IPS-20b (cell line): ENCODE results near the gene IGSF8.

Source experiments
- H3K27ac ChIP-seq: one replicate; pipeline ENCODE4 v1.5.1; 2013; ENCODE audit warnings: low read length
- H3K27me3 ChIP-seq: 2 replicates; pipeline ENCODE4 v1.6.1; 2013; ENCODE audit warnings: mild to moderate bottlenecking, low read length, inconsistent platforms; ENCODE audit not compliant: insufficient read depth
- H3K36me3 ChIP-seq: 2 replicates; pipeline ENCODE4 v1.6.1; 2013; ENCODE audit warnings: low read depth, mild to moderate bottlenecking, inconsistent platforms, low read length, moderate library complexity; ENCODE audit not compliant: insufficient read depth
- H3K4me1 ChIP-seq: 2 replicates; pipeline ENCODE4 v1.6.1; 2013; ENCODE audit warnings: mild to moderate bottlenecking, control low read depth, inconsistent platforms, low read length, moderate library complexity; ENCODE audit not compliant: insufficient read depth
- H3K4me3 ChIP-seq: 2 replicates; pipeline ENCODE4 v1.5.1; 2013; ENCODE audit warnings: mild to moderate bottlenecking, low read length, inconsistent platforms
- H3K9ac ChIP-seq: 2 replicates; pipeline ENCODE4 v1.6.1; 2013; ENCODE audit warnings: low read depth, mild to moderate bottlenecking, inconsistent platforms, low read length, moderate library complexity
- H3K9me3 ChIP-seq: 2 replicates; pipeline ENCODE4 v1.6.1; 2013; ENCODE audit warnings: mild to moderate bottlenecking, low read depth, low read length, inconsistent platforms; ENCODE audit not compliant: insufficient read depth

IGSF8 gene

GRCh38 chr1:160082487-160082886 lies 15.9 kb downstream of the IGSF8 start:
- H3K9me3 ChIP-seq: no peaks in the 10 kb centered on the region
- H3K4me3 ChIP-seq: no peak overlapping the region
- no peak overlapping the region for H3K9ac ChIP-seq
- H3K27ac ChIP-seq: no peak overlapping the region
- H3K27me3 ChIP-seq: peaks cover 67% of the 10 kb centered on the region
- no peaks in the 10 kb centered on the region; the same call in 1 of the 2 replicates for H3K4me1 ChIP-seq
- no peaks in the 10 kb centered on the region for H3K36me3 ChIP-seq

- Histone ChIP-seq H3K36me3 (no peaks in the 10 kb centered on the region), H3K4me1 (no peaks in the 10 kb centered on the region; the same call in 1 of the 2 replicates), H3K9ac (no peak within 1 kb of the TSS), H3K9me3 (no peaks in the 10 kb centered on the region), H3K27me3 (peaks cover 73% of the 10 kb centered on the region), H3K27ac (no peak within 1 kb of the TSS), H3K4me3 (no peak within 1 kb of the TSS)
These were observed 17.0 kb downstream of the IGSF8 start, which contains the start of gene KCNJ9 for GRCh38 chr1:160081261-160081936. TSS of gene KCNJ9 (plus strand) at chr1:160081538. CDS start at chr1:160084031, 2,493 bp downstream.

GRCh38 chr1:160080381-160081100 lies 17.9 kb downstream of the IGSF8 start:
- Histone ChIP-seq H3K4me1 (no peaks in the 10 kb centered on the region), H3K27ac (no peak overlapping the region), H3K9ac (no peak overlapping the region), H3K9me3 (no peaks in the 10 kb centered on the region), H3K27me3 (peaks cover 78% of the 10 kb centered on the region), H3K4me3 (no peak overlapping the region), H3K36me3 (no peaks in the 10 kb centered on the region)

GRCh38 chr1:160079448-160079847 lies 19.0 kb downstream of the IGSF8 start:
- Histone ChIP-seq H3K36me3 (no peaks in the 10 kb centered on the region), H3K27me3 (peaks cover 72% of the 10 kb centered on the region), H3K4me3 (no peak overlapping the region)

GRCh38 chr1:160078512-160079195 lies 19.8 kb downstream of the IGSF8 start:
- Histone ChIP-seq H3K9ac (no peak overlapping the region), H3K27ac (no peak overlapping the region), H3K36me3 (no peaks in the 10 kb centered on the region), H3K4me1 (no peaks in the 10 kb centered on the region), H3K4me3 (no peak overlapping the region), H3K27me3 (peaks cover 64% of the 10 kb centered on the region), H3K9me3 (no peaks in the 10 kb centered on the region)

More at GRCh38 chr1:160079448-160079847, 19.0 kb downstream of the IGSF8 start:
- H3K27ac ChIP-seq: no peak overlapping the region
- H3K4me1 ChIP-seq: no peaks in the 10 kb centered on the region
- no peaks in the 10 kb centered on the region for H3K9me3 ChIP-seq
- H3K9ac ChIP-seq: no peak overlapping the region

GRCh38 chr1:160077486-160077885 lies 20.9 kb downstream of the IGSF8 start:
- Histone ChIP-seq H3K36me3 (no peaks in the 10 kb centered on the region), H3K9ac (no peak overlapping the region), H3K4me1 (no peaks in the 10 kb centered on the region), H3K9me3 (no peaks in the 10 kb centered on the region), H3K27me3 (peaks cover 58% of the 10 kb centered on the region), H3K27ac (no peak overlapping the region), H3K4me3 (no peak overlapping the region)

- H3K27ac ChIP-seq: no peak overlapping the region
- H3K27me3 ChIP-seq: peaks cover 57% of the 10 kb centered on the region
- H3K9me3 ChIP-seq: no peaks in the 10 kb centered on the region
- H3K36me3 ChIP-seq: no peaks in the 10 kb centered on the region
- H3K4me3 ChIP-seq: no peak overlapping the region
- no peak overlapping the region for H3K9ac ChIP-seq
- H3K4me1 ChIP-seq: no peaks in the 10 kb centered on the region
These were observed 22.1 kb downstream of the IGSF8 start for GRCh38 chr1:160076295-160076694.

- Histone ChIP-seq H3K9me3 (no peaks in the 10 kb centered on the region), H3K4me3 (no peak overlapping the region), H3K36me3 (no peaks in the 10 kb centered on the region), H3K27ac (no peak overlapping the region), H3K4me1 (no peaks in the 10 kb centered on the region; the same call in 1 of the 2 replicates), H3K27me3 (peaks cover 57% of the 10 kb centered on the region), H3K9ac (no peak overlapping the region)
These were observed 22.6 kb downstream of the IGSF8 start for GRCh38 chr1:160075836-160076235.

- H3K36me3 ChIP-seq: no peaks in the 10 kb centered on the region
- no peak overlapping the region for H3K4me3 ChIP-seq
- peaks cover 51% of the 10 kb centered on the region for H3K27me3 ChIP-seq
- no peak overlapping the region for H3K27ac ChIP-seq
- H3K9me3 ChIP-seq: no peaks in the 10 kb centered on the region
- H3K4me1 ChIP-seq: no peaks in the 10 kb centered on the region; the same call in 1 of the 2 replicates
- no peak overlapping the region for H3K9ac ChIP-seq
These were observed 23.6 kb downstream of the IGSF8 start for GRCh38 chr1:160074865-160075264.

- 0 out of 2 replicates have a peak overlapping the region, but pooled peaks have one; percentile 75 for H3K4me3 ChIP-seq
- H3K9me3 ChIP-seq: no peaks in the 10 kb centered on the region
- H3K27ac ChIP-seq: no peak overlapping the region
- peaks cover 49% of the 10 kb centered on the region for H3K27me3 ChIP-seq
- no peaks in the 10 kb centered on the region; the same call in 1 of the 2 replicates for H3K4me1 ChIP-seq
- H3K36me3 ChIP-seq: no peaks in the 10 kb centered on the region
- no peak overlapping the region for H3K9ac ChIP-seq
These were observed 27.1 kb downstream of the IGSF8 start for GRCh38 chr1:160071289-160071688.

GRCh38 chr1:160070243-160071163 lies 27.9 kb downstream of the IGSF8 start:
- Histone ChIP-seq H3K9ac (0 out of 2 replicates have a peak overlapping the region, but pooled peaks have one; percentile 11), H3K27ac (no peak overlapping the region), H3K36me3 (no peaks in the 10 kb centered on the region), H3K4me1 (no peaks in the 10 kb centered on the region; the same call in 1 of the 2 replicates), H3K9me3 (no peaks in the 10 kb centered on the region), H3K27me3 (peaks cover 44% of the 10 kb centered on the region), H3K4me3 (peak overlapping the region; percentile 75)
